GM23338 (cell line): Measurements from ENCODE around the gene C2CD3. TPM values are rescaled to one million over a fixed set of nuclear protein-coding genes. Genes with fewer than 3 reads are reported as not detected.
"Not testable (repeated sequence)": the region's sequence is repeated elsewhere in the genome, so short reads cannot be mapped to it uniquely, and the experiment has no call there.

Source experiments
- ATAC-seq: fragments of 200-7000 bp; cut with Tn5 transposase; 3 replicates; pipeline ENCODE4 v1.9.1; 2020
- DNase-seq: peaks from one replicate; pipeline ENCODE4 v3.0.0-alpha.2; 2015; ENCODE audit warnings: low spot score
- H2AFZ ChIP-seq: fragments of 200-600 bp; sonication (generic); 2 replicates; pipeline ENCODE4 v1.8.0; 2016; ENCODE audit warnings: antibody characterized with exemption, mild to moderate bottlenecking, moderate library complexity
- H3F3A ChIP-seq: fragments of 200-600 bp; sonication (generic); replicated peaks from 2 replicates; pipeline ENCODE4 v1.8.0; 2017; ENCODE audit warnings: antibody characterized with exemption, mixed run types, low read depth
- H3K27ac ChIP-seq: fragments of 200-600 bp; sonication (generic); 2 replicates; pipeline ENCODE4 v1.6.1; 2016; ENCODE audit warnings: low read depth
- H3K27me3 ChIP-seq: fragments of 200-600 bp; sonication (generic); 2 replicates; pipeline ENCODE4 v1.8.0; 2016; ENCODE audit warnings: mild to moderate bottlenecking, mixed run types, moderate library complexity; ENCODE audit not compliant: insufficient read depth
- H3K36me3 ChIP-seq: fragments of 200-600 bp; sonication (generic); 2 replicates; pipeline ENCODE4 v1.8.0; 2016; ENCODE audit warnings: mild to moderate bottlenecking; ENCODE audit not compliant: insufficient read depth
- H3K4me1 ChIP-seq: fragments of 200-600 bp; sonication (generic); 2 replicates; pipeline ENCODE4 v1.8.0; 2016; ENCODE audit warnings: mild to moderate bottlenecking, moderate library complexity; ENCODE audit not compliant: insufficient read depth
- H3K4me2 ChIP-seq: fragments of 200-600 bp; sonication (generic); 2 replicates; pipeline ENCODE4 v1.7.1; 2017; ENCODE audit warnings: mixed run types
- H3K4me3 ChIP-seq: fragments of 200-600 bp; sonication (generic); 2 replicates; pipeline ENCODE4 v1.6.1; 2016; ENCODE audit warnings: mixed run types
- H3K79me2 ChIP-seq: fragments of 200-600 bp; sonication (generic); replicated peaks from 2 replicates; pipeline ENCODE4 v1.8.0; 2017; ENCODE audit warnings: mild to moderate bottlenecking; ENCODE audit not compliant: insufficient read depth
- H3K9me2 ChIP-seq: fragments of 200-600 bp; sonication (generic); 2 replicates; pipeline ENCODE4 v1.8.0; 2017; ENCODE audit not compliant: insufficient read depth
- H4K20me1 ChIP-seq: fragments of 200-600 bp; sonication (generic); replicated peaks from 2 replicates; pipeline ENCODE4 v1.8.0; 2017; ENCODE audit warnings: mild to moderate bottlenecking; ENCODE audit not compliant: insufficient read depth
- H3K27ac Mint-ChIP-seq: 2 replicates; pipeline ENCODE4 v1.8.0; 2020; ENCODE audit warnings: inconsistent platforms, mild to moderate bottlenecking, moderate library complexity, mixed read lengths
- H3K27me3 Mint-ChIP-seq: 3 replicates; pipeline ENCODE4 v1.8.0; 2022; ENCODE audit warnings: low read depth, mild to moderate bottlenecking, moderate library complexity, mixed read lengths, inconsistent platforms; ENCODE audit not compliant: insufficient read depth, poor library complexity
- H3K36me3 Mint-ChIP-seq: 3 replicates; pipeline ENCODE4 v1.8.0; 2021; ENCODE audit warnings: low read depth, mild to moderate bottlenecking, inconsistent platforms, moderate library complexity, mixed read lengths
- H3K4me1 Mint-ChIP-seq: 3 replicates; pipeline ENCODE4 v1.8.0; 2020; ENCODE audit warnings: mild to moderate bottlenecking, inconsistent platforms, mixed read lengths
- H3K4me3 Mint-ChIP-seq: 3 replicates; pipeline ENCODE4 v1.8.0; 2021; ENCODE audit warnings: moderate library complexity, mild to moderate bottlenecking, inconsistent platforms, mixed read lengths
- H3K9me3 Mint-ChIP-seq: 3 replicates; pipeline ENCODE4 v1.8.0; 2020; ENCODE audit warnings: moderate library complexity, mild to moderate bottlenecking, inconsistent platforms, mixed read lengths
- CREB1 ChIP-seq: fragments of 250-450 bp; sonication (Bioruptor Pico); IDR thresholded peaks from 2 replicates; pipeline ENCODE4 v1.5.0; 2020; ENCODE audit warnings: low read depth, mild to moderate bottlenecking, moderate library complexity
- EZH2 ChIP-seq: fragments of 200-600 bp; sonication (generic); IDR thresholded peaks from one replicate; pipeline ENCODE4 v1.8.0; 2017; ENCODE audit warnings: antibody characterized with exemption, mild to moderate bottlenecking, low read depth; ENCODE audit not compliant: unreplicated experiment
- EZH2phosphoT487 ChIP-seq: fragments of 200-600 bp; sonication (generic); IDR thresholded peaks from one replicate; pipeline ENCODE4 v1.8.1; 2018; ENCODE audit warnings: antibody characterized with exemption; ENCODE audit not compliant: unreplicated experiment
- POLR2AphosphoS5 ChIP-seq: IDR thresholded peaks from 2 replicates; pipeline ENCODE4 v1.6.1; 2016; ENCODE audit warnings: antibody characterized with exemption, low read depth
- REST ChIP-seq: IDR thresholded peaks from one replicate; pipeline ENCODE4 v1.6.1; 2018; ENCODE audit warnings: antibody characterized with exemption; ENCODE audit not compliant: unreplicated experiment
- STAT1 ChIP-seq: IDR thresholded peaks from one replicate; pipeline ENCODE4 v1.6.1; 2016; ENCODE audit warnings: antibody characterized with exemption; ENCODE audit not compliant: unreplicated experiment
- ZNF114 ChIP-seq: fragments of 250-450 bp; sonication (Bioruptor Pico); IDR thresholded peaks from 2 replicates; pipeline ENCODE4 v1.5.0; 2020; ENCODE audit warnings: mild to moderate bottlenecking, moderate library complexity
- ZNF331 ChIP-seq: fragments of 250-450 bp; sonication (Bioruptor Pico); IDR thresholded peaks from 2 replicates; pipeline ENCODE4 v1.5.0; 2020; ENCODE audit warnings: low read depth, mild to moderate bottlenecking, moderate library complexity
- ZNF462 ChIP-seq: fragments of 250-450 bp; sonication (Bioruptor Pico); IDR thresholded peaks from 2 replicates; pipeline ENCODE4 v1.5.0; 2020; ENCODE audit warnings: mild to moderate bottlenecking, moderate library complexity
- polyA plus RNA-seq: library from polyadenylated mRNA; unstranded; fragments of >200 nt; fragmentation: Nextera tagmentation; extraction: Ambion mirVana; gene quantifications from 2 replicates; pipeline ENCODE4 v1.2.1, GENCODE V29; 2016
- total RNA-seq: library from RNA; depleted of rRNA; stranded (reverse); fragments of >200 nt; shearing (Covaris generic); gene quantifications from 2 replicates; pipeline ENCODE4 v1.2.3, GENCODE V29; 2014
- TF ChIP-seq, protein P1 (sequence below): IDR thresholded peaks from 2 replicates; pipeline ENCODE4 v1.6.1; 2016; ENCODE audit warnings: antibody characterized with exemption

C2CD3 gene
- total and polyA plus RNA-seq, 2 experiments from 2014 or later = 15.5 to 29.5 TPM

DNA sequence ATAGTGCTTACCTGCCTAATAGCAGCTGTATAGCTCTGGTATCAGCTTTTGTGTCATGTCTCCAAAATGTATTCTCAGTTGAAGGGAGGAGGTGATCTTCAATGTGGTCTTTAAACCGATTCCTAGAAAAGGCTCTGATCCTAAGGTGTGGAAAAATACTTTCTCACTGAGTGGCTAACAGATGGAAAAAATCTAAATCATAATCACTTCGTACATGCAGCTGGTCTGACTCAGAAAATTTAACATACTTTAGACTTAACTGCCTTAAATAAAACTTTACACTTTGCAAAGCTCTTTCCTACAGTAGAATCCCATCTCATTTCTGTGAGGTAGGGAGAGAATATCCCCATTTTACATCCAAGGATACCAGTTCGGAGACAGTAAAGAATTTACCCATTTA lies 38.0 kb downstream of the C2CD3 start (continued):
- no peak for TF ChIP-seq ZNF462
- no peak for TF ChIP-seq POLR2AphosphoS5
- TF ChIP-seq STAT1 = no peak
- TF ChIP-seq REST = no peak
- TF ChIP-seq EZH2 = no peak
- TF ChIP-seq ZNF114 (CRISPR knock-in tag) = no peak
- no peak for TF ChIP-seq ZNF331 (CRISPR knock-in tag)
- no peak for TF ChIP-seq CREB1 (CRISPR knock-in tag)
- no peak for TF ChIP-seq EZH2phosphoT487
- TF ChIP-seq, protein P1, sequence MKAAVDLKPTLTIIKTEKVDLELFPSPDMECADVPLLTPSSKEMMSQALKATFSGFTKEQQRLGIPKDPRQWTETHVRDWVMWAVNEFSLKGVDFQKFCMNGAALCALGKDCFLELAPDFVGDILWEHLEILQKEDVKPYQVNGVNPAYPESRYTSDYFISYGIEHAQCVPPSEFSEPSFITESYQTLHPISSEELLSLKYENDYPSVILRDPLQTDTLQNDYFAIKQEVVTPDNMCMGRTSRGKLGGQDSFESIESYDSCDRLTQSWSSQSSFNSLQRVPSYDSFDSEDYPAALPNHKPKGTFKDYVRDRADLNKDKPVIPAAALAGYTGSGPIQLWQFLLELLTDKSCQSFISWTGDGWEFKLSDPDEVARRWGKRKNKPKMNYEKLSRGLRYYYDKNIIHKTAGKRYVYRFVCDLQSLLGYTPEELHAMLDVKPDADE = no peak

DNA sequence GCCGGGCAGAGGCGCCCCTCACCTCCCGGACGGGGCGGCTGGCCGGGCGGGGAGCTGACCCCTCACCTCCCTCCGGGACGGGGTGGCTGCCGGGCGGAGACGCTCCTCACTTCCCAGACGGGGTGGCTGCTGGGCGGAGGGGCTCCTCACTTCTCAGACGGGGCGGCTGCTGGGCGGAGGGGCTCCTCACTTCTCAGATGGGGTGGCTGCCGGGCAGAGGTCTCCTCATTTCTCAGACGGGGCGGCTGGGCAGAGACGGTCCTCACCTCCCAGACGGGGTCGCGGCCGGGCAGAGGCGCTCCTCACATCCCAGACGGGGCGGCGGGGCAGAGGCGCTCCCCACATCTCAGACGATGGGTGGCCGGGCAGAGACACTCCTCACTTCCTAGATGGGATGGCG lies 41.7 kb downstream of the C2CD3 start:
- DNase-seq, H3K27me3 ChIP-seq, H3K4me2 ChIP-seq, H4K20me1 ChIP-seq, H3K79me2 ChIP-seq, H3K9me2 ChIP-seq, H3K27ac ChIP-seq, H3K4me3 Mint-ChIP-seq, H3K4me1 Mint-ChIP-seq, H3K36me3 ChIP-seq, H3F3A ChIP-seq, H3K4me1 ChIP-seq, H2AFZ ChIP-seq, ATAC-seq, H3K4me3 ChIP-seq, H3K27me3 Mint-ChIP-seq, H3K27ac Mint-ChIP-seq: not testable (repeated sequence)
- peaks cover 35% of the 10 kb centered on the region for H3K36me3 Mint-ChIP-seq
- H3K9me3 Mint-ChIP-seq = peaks cover 11% of the 10 kb centered on the region
